LNCAP (cell line): ENCODE data around the gene GMEB2.

Experiments used
- CTCF ChIP-seq: fragments of 450-650 bp; IDR thresholded peaks from 2 replicates; pipeline ENCODE4 v1.5.1; 2017; ENCODE audit warnings: mild to moderate bottlenecking

The GMEB2 gene

DNA sequence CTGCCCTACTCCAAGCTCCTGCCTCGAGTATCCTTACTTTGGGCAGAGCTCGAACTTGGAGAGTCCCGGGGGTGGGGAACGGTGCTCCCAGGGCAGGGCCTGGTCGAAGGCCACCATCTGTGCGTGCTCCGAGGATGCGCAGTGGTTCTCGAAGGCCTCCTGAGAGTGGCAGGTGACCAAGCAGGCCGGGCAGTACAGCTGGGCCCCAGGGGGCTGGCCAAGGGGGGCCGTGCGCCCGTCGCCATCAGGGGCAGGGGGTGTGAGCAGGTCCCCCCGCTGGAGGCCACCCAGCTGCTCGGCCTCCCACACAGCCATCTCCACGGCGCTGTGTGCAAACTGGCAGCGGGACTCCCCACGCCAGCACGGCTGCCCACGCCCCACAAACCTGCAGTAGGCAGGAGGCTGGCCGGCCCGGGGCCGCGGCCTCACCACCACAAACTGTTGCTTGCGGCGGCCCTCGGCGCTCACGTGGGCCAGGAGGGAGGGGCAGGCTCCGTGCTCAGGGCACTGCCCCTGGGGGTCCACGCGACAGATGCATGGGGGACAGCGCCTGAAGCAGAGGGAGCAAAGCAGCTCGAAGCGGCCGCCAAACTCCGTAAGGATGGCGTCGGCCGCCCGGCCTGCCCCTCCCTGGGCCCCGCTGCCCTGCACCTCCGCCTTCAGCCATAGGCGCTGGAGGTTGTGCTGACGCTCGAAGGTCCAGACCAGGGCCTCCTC lies 54.7 kb downstream of the GMEB2 start:
- TF ChIP-seq CTCF: no peak

DNA sequence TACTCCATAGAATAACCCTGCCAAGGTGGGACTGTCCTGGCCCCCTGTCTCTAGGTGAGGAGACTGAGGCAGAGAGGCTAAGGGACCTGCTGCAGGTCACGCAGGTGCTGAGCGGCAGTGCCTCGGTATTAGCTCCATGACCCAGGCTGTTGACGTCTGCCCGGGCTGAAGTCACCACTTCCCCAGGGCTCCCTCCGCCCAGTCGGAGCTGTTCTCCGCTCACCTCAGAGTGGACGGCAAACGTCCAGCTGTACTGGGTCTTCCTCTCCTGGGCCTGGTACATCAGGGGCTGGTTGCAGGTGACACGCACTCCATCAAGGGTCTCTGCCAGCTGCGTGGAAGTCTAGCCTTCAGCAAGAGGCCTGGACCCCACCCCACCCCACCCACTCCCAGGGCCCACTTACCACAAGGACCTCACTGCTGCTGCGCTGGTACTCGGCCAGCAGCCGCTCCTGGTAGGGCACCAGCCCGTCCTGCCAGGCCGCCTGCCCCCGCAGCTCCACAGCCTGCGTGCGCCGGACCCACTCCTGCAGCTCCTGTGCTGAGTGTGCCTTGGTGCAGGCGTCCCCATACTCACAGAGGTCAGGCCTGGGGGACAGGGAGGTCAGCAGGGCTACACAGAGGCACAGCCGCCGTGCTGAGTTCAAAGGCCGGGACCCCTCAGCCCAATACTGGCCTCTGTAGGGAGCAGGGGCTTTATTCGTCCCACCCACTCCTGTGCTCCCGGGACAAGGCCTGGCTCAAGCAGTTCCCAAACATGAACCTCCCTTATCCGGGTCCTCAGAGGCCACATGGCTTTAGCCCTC lies 56.4 kb downstream of the GMEB2 start:
- TF ChIP-seq CTCF: no peak

DNA sequence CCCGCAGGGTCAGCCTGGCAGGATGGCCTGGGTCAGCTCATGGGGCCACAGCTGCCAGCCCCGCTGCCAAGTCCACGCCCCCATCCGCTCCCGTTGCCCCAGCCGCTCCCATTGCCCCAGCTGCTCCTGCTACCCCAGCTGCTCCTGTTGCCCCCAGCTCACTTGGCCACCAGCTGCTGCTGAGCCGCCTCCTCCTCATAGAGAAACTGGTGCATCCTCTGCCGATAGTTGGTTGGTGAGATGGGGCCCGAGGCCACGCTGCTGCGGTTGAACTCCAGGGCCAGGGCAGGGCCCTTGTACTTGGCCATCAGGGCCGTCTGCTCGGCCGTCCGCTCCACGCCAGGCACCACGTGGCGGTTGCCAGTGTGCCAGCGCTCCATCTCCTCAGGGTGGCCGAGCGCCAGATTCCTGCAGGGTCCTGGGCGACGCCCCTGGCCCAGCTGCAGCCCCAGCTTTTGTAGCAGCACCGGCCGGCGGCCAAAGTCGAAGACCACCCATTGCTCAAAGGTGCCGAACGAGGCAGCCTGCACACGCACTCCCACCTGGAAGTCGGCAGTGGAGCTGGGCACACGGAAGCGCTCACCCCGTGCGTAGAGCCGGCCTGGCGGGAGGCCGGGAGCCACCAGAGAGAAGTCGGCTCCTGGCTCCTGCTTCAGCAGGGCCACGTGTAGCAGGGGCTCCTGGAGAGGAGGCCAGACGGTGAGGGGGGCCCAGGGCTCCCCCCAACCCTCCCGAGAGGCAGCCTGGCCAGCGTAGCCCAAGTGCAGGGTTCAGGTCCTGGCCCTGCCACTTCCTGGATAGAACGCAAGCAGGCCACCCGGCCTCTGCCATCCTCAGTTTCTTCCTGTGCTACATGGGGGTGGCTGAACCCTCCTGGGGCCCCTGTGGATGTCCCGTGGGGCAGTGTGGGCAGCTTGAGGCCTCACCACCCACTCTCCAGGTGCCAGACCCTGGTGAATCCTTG lies 57.6 kb downstream of the GMEB2 start:
- no peak for TF ChIP-seq CTCF

DNA sequence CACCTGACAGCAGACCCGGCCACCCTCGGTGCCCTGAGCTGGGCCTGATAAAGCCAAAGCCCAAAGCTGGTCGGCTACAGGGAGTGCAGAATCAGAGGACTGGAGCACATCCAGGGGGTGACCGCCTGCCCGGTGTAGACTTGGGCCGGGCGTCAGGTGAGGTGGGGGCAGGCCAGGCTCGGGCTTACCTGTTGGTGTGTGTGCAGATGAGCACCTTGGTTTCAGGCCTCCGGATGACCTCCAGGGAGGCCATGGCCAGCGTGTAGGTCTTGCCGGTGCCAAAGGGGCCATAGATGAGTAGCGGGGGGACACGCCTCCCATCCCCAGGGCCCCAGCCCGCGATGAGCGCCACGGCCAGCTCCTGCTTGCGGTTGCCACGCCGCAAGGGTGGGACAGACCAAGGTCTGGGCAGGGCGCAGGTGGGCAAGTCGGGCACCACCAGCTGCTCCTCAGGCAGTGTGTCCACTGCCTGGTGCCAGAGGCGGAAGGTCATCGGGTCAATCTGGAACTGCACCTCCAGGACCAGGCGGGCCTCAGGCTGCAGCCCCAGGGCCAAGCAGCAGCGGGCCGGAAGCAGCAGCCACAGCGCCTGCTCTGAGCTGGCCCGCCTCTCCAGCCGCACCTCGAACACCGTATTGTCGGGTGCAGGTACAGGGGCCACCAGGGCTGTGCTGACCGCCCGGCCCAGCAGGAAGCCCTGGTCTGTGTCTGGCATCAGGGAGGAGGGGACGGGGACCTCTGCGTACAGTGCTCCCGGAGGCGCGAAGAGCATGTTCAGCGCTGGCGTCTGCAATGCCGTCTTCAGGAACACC lies 58.5 kb downstream of the GMEB2 start:
- no peak for TF ChIP-seq CTCF

DNA sequence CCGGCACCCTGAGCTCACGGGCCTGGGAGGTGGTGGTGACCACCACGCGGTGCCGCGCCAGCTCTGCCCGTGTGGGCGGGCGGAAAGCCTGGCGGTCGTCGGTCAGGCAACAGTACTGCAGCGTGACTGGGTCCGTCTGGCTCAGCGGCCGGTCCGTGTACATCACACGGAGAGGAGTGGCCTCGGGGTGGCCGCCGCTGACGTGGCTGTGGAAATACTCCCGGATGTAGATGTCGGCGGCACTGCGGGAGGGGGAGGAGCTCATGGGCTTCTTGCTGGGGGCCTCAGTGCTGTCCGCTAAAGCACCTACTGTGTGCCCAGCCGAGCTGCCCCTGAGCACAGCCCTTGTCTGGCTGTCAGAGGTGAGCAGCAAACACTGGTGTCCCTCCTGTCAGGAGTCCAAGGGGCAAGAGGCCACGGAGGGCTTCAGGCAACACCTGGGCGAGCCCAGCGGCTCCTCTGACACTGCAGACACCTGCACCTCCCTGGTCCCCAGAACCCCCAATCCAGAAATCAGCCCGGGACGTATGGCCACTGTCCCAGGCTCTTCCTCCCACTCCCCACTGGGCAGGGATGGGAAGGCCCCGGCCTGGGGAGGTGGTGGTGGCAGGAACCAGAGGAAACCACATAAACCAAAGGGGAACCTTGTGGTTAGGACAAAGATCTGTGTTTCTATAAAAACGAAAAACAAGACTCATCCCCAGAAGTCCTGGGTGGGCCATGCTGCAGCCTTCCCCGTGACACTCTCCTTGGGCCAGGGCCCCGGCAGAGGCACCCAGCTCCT lies 59.3 kb downstream of the GMEB2 start:
- no peak for TF ChIP-seq CTCF

GRCh38 chr20:63567136-63567385 lies 59.8 kb downstream of the GMEB2 start:
- no peak for TF ChIP-seq CTCF
